ENCODE data around the gene GPI. TPM values are rescaled to one million over a fixed set of nuclear protein-coding genes. Genes with fewer than 3 reads are reported as not detected.

GPI gene
- polyA plus RNA-seq, 1 donor (not counting 4 experiments of a cell fraction or from before 2014, with no cell fraction given): 123 TPM

- TF ChIP-seq EZH2 (IDR thresholded peaks at IDR 0.05; ENCODE audit: low read length) (no peak), CTCF (optimal IDR thresholded peaks at IDR 0.05 in 1 of 3, IDR thresholded peaks at IDR 0.05 in 1 of 3, conservative IDR thresholded peaks at IDR 0.05 in 1 of 3; ENCODE audit: extremely low read depth in 1 of 3, insufficient read depth in 2 of 3, low read length in 3 of 3) (no peak)
- FAIRE-seq: no peak
- dilution Hi-C loops (cut with MboI; ENCODE audit: extremely low pct_ligation_motif_present, low sequenced_read_pairs): no loop called here
These were observed 37.1 kb upstream of the GPI start for GRCh38 chr19:34327851-34328250.

GRCh38 chr19:34328982-34329381, 36.0 kb upstream of the GPI start:
- no peak for FAIRE-seq
- H3K9ac ChIP-seq (ENCODE audit: control insufficient read depth, extremely low read depth, insufficient read depth, low read length): no peak overlapping the region
- no peaks in the 10 kb centered on the region for H3K9me3 ChIP-seq (ENCODE audit: control insufficient read depth, low read depth, low read length)
- DNase-seq (ENCODE audit: low read depth, low spot score): no peak
- H3K36me3 ChIP-seq (ENCODE audit: control insufficient read depth in 2 of 2, extremely low read depth in 1 of 2, insufficient read depth in 2 of 2, low read length in 2 of 2): peaks cover 16 to 25% of the 10 kb centered on the region in 2 experiments
- dilution Hi-C loops (cut with MboI; ENCODE audit: extremely low pct_ligation_motif_present, low sequenced_read_pairs): no loop called here
- TF ChIP-seq EZH2 (IDR thresholded peaks at IDR 0.05; ENCODE audit: low read length) (no peak), CTCF (optimal IDR thresholded peaks at IDR 0.05 in 1 of 3, IDR thresholded peaks at IDR 0.05 in 1 of 3, conservative IDR thresholded peaks at IDR 0.05 in 1 of 3; ENCODE audit: extremely low read depth in 1 of 3, insufficient read depth in 2 of 3, low read length in 3 of 3) (no peak)
- H2AFZ ChIP-seq (ENCODE audit: control insufficient read depth, low read length): no peak overlapping the region
- H3K79me2 ChIP-seq (ENCODE audit: control insufficient read depth, insufficient read depth, low read length): no peaks in the 10 kb centered on the region
- H4K20me1 ChIP-seq (ENCODE audit: control insufficient read depth, extremely low read depth, insufficient read depth, low read length): no peaks in the 10 kb centered on the region
- no peaks in the 10 kb centered on the region for H3K9me1 ChIP-seq (ENCODE audit: control insufficient read depth, extremely low read depth, insufficient read depth, low read length)
- no peaks in the 10 kb centered on the region for H3K4me1 ChIP-seq (ENCODE audit: control insufficient read depth, extremely low read depth, insufficient read depth, low read length)
- H3K4me3 ChIP-seq (ENCODE audit: control insufficient read depth in 2 of 3, extremely low read depth in 1 of 3, insufficient read depth in 2 of 3, low read depth in 1 of 3, low read length in 3 of 3): no peak overlapping the region
- H3K27ac ChIP-seq (ENCODE audit: control insufficient read depth, insufficient read depth, low read length): no peak overlapping the region
- H3K4me2 ChIP-seq (ENCODE audit: control insufficient read depth, extremely low read depth, insufficient read depth, low read depth, low read length): no peak overlapping the region
- H3K27me3 ChIP-seq (ENCODE audit: control insufficient read depth, extremely low read depth, insufficient read depth, low read length): no peaks in the 10 kb centered on the region

More at GRCh38 chr19:34327851-34328250, 37.1 kb upstream of the GPI start:
- no peak overlapping the region for H3K27ac ChIP-seq (ENCODE audit: control insufficient read depth, insufficient read depth, low read length)
- H3K79me2 ChIP-seq (ENCODE audit: control insufficient read depth, insufficient read depth, low read length): no peaks in the 10 kb centered on the region
- H2AFZ ChIP-seq (ENCODE audit: control insufficient read depth, low read length): no peak overlapping the region
- no peaks in the 10 kb centered on the region for H3K4me1 ChIP-seq (ENCODE audit: control insufficient read depth, extremely low read depth, insufficient read depth, low read length)
- no peaks in the 10 kb centered on the region for H3K27me3 ChIP-seq (ENCODE audit: control insufficient read depth, extremely low read depth, insufficient read depth, low read length)
- no peak overlapping the region for H3K4me3 ChIP-seq (ENCODE audit: control insufficient read depth in 2 of 3, extremely low read depth in 1 of 3, insufficient read depth in 2 of 3, low read depth in 1 of 3, low read length in 3 of 3)
- H3K9me3 ChIP-seq (ENCODE audit: control insufficient read depth, low read depth, low read length): no peaks in the 10 kb centered on the region
- no peak for DNase-seq (ENCODE audit: low read depth, low spot score)
- no peaks in the 10 kb centered on the region for H4K20me1 ChIP-seq (ENCODE audit: control insufficient read depth, extremely low read depth, insufficient read depth, low read length)
- no peaks in the 10 kb centered on the region for H3K9me1 ChIP-seq (ENCODE audit: control insufficient read depth, extremely low read depth, insufficient read depth, low read length)
- no peak overlapping the region for H3K4me2 ChIP-seq (ENCODE audit: control insufficient read depth, extremely low read depth, insufficient read depth, low read depth, low read length)
- no peak overlapping the region for H3K9ac ChIP-seq (ENCODE audit: control insufficient read depth, extremely low read depth, insufficient read depth, low read length)
- H3K36me3 ChIP-seq (ENCODE audit: control insufficient read depth in 2 of 2, extremely low read depth in 1 of 2, insufficient read depth in 2 of 2, low read length in 2 of 2): peaks cover 12 to 29% of the 10 kb centered on the region in 2 experiments
